GM23248 (cell line): ENCODE measurements around the gene EBF3.

Experiments
- EZH2 ChIP-seq: fragments of 200-600 bp; sonication (generic); IDR thresholded peaks from 2 replicates; pipeline ENCODE4 v1.6.1; 2018; ENCODE audit warnings: antibody characterized with exemption, mild to moderate bottlenecking; ENCODE audit not compliant: insufficient read depth, poor library complexity, severe bottlenecking
- EZH2phosphoT487 ChIP-seq: fragments of 200-600 bp; sonication (generic); IDR thresholded peaks from 2 replicates; pipeline ENCODE4 v1.6.1; 2018; ENCODE audit warnings: antibody characterized with exemption, moderate library complexity, mild to moderate bottlenecking, low read depth; ENCODE audit not compliant: insufficient read depth

- TF ChIP-seq EZH2phosphoT487 (no peak), EZH2 (no peak)
Measured at GRCh38 chr10:129848696-129849451, 115.2 kb downstream of the EBF3 start.
